NCI-H2107 treated with DMSO at 0.1 percent for 48 hours (cell line): ENCODE measurements around the gene IFT81.
"Not testable (repeated sequence)": the region's sequence is repeated elsewhere in the genome, so short reads cannot be mapped to it uniquely, and the experiment has no call there.

Source experiments
- DNase-seq: peaks from one replicate; lab custom pipeline; 2025; ENCODE audit not compliant: unreplicated experiment; lab: John Stamatoyannopoulos, UW

The IFT81 gene

GRCh38 chr12:110108309-110109036 lies 15.7 kb upstream of the IFT81 start:
- DNase-seq, result no peak

GRCh38 chr12:110109037-110109836 lies 14.9 kb upstream of the IFT81 start:
- no peak for DNase-seq

DNA sequence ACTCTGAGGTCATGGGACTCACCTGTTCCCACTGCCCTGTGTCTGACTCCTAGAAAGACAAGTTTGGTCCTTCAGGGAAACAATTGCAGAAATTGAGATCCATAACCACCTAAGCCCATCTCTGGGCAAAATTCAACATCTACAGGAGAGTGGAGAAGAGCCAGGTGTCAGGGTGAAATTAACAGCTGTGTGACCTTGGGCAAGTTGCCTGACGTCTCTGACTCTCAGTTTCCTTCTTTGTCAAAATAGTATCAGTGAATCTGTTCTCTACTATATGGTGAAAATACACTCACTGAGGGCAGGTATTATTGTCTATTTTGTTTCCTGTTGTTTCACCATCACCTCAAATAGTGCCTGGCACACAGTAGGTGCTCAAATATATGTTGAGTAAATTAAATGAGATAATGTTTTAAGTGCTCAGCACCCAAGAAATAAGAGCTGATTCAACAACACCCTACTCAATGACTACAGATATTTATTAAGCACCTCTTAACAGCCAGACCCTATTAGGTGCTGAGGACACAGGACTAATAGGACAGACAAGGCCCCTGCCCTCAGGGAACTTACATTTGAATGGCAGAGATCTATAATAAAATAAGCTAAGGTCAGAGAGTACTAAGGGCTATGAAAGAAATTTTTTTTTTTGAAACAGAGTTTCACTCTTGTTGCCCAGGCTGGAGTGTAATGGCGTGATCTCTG lies 14.2 kb upstream of the IFT81 start:
- no peak for DNase-seq

- DNase-seq, result no peak
These were observed 12.5 kb upstream of the IFT81 start for GRCh38 chr12:110111476-110112334.

GRCh38 chr12:110112335-110112660 lies 11.9 kb upstream of the IFT81 start:
- DNase-seq, result no peak

DNA sequence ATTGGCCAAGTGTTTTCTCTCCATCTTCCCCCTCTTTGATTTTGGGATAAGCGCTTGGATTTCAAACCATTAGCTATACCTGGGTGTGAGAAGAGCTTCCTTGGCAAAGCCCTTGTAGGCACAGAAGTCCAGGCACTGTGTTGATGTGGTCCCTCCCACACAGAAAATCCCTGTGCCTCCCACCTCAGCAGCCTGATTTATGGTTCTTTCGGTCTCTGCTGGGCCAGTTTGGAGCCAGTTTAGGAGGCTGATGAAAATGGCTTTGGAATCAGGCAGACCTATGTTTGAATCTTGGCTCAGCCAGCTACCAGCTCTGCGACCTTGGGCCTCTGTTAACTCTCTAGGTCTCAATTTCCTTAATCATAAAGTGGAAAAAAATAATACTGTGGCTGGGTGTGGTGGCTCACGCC lies 9.6 kb upstream of the IFT81 start:
- no peak for DNase-seq

- DNase-seq, result no peak
These were observed 8.5 kb upstream of the IFT81 start for GRCh38 chr12:110115675-110116074.

GRCh38 chr12:110116623-110117022 lies 7.5 kb upstream of the IFT81 start:
- no peak for DNase-seq

DNA sequence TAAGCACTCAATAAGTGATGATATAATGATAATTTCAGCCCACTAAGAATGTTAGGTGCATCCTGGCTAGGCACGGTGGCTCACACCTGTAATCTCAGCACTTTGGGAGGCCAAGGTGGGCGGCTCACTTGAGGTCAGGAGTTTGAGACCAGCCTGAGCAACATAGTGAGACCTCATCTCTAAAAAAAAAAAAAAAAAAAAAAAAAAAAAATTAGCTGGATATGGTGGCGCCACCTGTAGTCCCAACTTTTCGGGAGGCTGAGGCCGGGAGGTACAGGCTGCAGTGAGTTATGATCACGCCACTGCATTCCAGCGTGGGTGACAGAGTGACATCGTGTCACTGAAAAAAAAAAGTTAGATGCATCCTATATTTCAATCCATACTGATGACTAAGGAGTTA lies 6.9 kb upstream of the IFT81 start:
- DNase-seq, result not testable (repeated sequence)

- DNase-seq, result no peak
These were observed 6.0 kb upstream of the IFT81 start for GRCh38 chr12:110117956-110118685.

DNA sequence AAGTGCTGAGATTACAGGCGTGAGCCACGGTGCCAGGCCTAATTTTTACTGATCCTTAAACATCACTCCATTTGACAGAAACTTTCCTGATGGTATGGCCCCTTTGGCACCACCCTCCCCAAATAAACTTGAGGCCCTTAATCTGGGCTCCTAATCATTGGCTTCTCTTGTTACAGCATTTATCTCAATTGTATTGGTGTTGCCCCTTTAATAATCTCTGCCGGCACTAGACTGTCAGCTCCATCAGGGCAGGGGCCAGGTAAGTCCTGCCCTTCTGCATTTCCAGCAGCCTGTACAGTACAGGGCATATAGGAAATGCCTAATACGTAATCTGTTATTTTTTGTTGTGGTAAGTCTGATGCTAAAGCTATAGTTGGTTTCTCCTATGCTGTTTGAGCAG lies 1.2 kb upstream of the IFT81 start:
- no peak for DNase-seq

GRCh38 chr12:110123919-110124268 lies 263 bp upstream of the IFT81 start:
- no peak for DNase-seq

DNA sequence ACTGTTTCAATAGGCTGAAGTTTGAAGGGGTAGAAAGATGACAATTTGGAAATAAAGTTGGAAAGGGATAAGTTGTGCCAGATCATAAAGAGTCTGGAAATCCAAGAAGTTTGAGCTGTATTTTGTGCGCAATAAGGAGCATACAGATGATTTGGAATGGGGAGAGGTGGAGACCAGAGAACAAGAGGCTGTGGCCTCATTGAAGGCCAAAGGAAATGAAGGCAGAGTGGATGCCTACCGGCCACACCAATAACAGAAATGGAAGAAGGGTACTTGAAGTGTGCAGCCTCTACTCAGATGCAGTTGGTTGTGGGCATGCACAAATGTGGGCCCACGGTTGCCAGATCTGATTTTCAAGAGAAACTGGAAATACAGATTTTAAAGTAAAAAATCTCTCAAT lies 2.4 kb downstream of the IFT81 start:
- no peak for DNase-seq

GRCh38 chr12:110134691-110135411 lies 10.7 kb downstream of the IFT81 start:
- no peak for DNase-seq

DNA sequence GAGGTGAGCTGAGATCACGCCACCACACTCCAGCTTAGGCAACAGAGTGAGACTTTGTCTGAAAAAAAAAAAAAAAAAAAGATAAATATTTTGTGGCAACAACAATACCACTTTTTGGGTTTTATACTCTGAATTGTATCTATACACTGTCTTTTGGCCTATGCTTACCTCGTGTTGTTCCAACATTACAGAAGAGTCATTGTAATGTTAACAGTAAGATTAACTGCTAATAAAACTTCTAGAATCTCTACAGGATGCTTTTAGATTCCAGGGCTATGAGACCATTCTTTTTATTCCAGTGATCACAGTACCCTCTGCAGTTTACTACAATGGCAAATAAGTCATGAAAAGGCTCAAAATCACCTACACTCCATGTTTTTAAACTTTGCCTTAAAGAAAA lies 11.6 kb downstream of the IFT81 start:
- no peak for DNase-seq

- no peak for DNase-seq
These were observed 13.6 kb downstream of the IFT81 start for GRCh38 chr12:110137786-110138185.

DNA sequence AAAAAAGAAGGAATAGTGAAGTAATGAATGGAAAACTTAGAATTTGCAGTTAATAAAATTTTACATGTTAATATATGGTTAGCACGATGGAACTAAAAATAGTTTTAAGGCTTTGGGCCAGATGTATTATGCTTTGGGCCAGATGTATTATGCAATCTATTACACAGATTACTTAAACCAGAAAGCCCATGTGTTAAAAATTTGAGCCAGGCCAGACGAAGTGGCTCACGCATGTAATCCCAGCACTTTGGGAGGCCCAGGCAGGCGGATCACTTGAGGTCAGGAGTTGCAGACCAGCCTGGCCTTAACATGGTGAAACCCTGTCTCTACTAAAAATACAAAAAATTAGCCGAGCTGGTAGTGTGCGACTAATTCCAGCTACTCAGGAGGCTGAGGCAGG lies 17.2 kb downstream of the IFT81 start:
- DNase-seq, result no peak

DNA sequence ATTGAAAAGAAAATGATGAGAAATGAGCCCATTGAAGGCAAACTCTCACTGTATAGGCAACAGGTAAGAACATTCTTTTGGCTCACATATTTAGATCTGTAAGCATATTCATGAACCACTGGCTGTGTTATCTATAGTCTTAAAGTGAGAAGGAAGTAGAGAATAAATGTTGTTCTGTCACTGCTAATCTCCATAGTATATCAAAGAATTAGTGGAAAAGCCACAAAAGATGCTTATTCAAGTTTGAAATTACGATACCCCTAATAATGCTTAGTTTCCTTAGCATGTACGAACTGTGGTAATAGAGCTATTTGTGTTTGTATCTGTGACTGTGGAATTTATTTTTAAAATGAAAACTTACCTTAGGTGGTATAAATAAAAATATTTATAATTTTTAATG lies 22.8 kb downstream of the IFT81 start:
- no peak for DNase-seq

GRCh38 chr12:110149086-110149660 lies 25.0 kb downstream of the IFT81 start:
- no peak for DNase-seq

DNA sequence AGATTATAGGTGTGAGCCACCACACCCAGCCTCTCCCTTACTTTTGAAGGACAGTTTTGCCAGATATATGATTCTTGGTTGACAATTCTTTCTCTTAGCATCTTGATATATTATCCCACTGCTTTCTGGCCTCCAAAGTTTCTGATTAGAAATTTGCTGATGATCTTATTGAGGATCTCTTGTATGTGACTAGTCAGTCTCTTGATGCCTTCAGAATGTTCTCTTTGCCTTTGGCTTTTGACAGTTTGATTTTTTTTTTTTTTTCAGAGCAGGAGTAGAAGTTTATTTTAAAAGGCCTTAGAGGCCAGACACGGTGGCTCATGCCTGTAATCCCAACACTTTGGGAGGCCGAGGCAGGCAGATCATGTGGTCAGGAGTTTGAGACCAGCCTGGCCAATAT lies 32.6 kb downstream of the IFT81 start:
- DNase-seq, result no peak
